ENCODE measurements around the gene XRRA1. TPM values are rescaled to one million over a fixed set of nuclear protein-coding genes. Genes with fewer than 3 reads are reported as not detected.

Gene XRRA1
- total RNA-seq, 1 experiment from 2014 or later, result 10.4 TPM

- TF ChIP-seq E2F5 (CRISPR knock-in tag; IDR thresholded peaks at IDR 0.05) (peak; percentile 91; the same call in 1 of the 2 replicates), HMGXB4 (CRISPR knock-in tag; IDR thresholded peaks at IDR 0.05) (peak; percentile 58), ZNF138 (CRISPR knock-in tag; conservative IDR thresholded peaks at IDR 0.05) (no peak), PRDM15 (CRISPR knock-in tag; IDR thresholded peaks at IDR 0.05) (no peak), ARID4B (CRISPR knock-in tag; IDR thresholded peaks at IDR 0.05; ENCODE audit: borderline replicate concordance) (peak; percentile 90; the same call in 1 of the 2 replicates), NFATC4 (CRISPR knock-in tag; IDR thresholded peaks at IDR 0.05) (no peak), E2F1 (CRISPR knock-in tag; IDR thresholded peaks at IDR 0.05) (no peak), ZNF121 (CRISPR knock-in tag; IDR thresholded peaks at IDR 0.05) (no peak), JAZF1 (CRISPR knock-in tag; IDR thresholded peaks at IDR 0.05) (no peak), TCF7 (CRISPR knock-in tag; IDR thresholded peaks at IDR 0.05; ENCODE audit: low read depth) (no peak), ZNF263 (CRISPR knock-in tag; IDR thresholded peaks at IDR 0.05; ENCODE audit: low read depth) (no peak)
- TF ChIP-seq, protein P1, sequence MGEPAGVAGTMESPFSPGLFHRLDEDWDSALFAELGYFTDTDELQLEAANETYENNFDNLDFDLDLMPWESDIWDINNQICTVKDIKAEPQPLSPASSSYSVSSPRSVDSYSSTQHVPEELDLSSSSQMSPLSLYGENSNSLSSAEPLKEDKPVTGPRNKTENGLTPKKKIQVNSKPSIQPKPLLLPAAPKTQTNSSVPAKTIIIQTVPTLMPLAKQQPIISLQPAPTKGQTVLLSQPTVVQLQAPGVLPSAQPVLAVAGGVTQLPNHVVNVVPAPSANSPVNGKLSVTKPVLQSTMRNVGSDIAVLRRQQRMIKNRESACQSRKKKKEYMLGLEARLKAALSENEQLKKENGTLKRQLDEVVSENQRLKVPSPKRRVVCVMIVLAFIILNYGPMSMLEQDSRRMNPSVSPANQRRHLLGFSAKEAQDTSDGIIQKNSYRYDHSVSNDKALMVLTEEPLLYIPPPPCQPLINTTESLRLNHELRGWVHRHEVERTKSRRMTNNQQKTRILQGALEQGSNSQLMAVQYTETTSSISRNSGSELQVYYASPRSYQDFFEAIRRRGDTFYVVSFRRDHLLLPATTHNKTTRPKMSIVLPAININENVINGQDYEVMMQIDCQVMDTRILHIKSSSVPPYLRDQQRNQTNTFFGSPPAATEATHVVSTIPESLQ (CRISPR knock-in tag; IDR thresholded peaks at IDR 0.05), result no peak
- TF ChIP-seq, protein P2, sequence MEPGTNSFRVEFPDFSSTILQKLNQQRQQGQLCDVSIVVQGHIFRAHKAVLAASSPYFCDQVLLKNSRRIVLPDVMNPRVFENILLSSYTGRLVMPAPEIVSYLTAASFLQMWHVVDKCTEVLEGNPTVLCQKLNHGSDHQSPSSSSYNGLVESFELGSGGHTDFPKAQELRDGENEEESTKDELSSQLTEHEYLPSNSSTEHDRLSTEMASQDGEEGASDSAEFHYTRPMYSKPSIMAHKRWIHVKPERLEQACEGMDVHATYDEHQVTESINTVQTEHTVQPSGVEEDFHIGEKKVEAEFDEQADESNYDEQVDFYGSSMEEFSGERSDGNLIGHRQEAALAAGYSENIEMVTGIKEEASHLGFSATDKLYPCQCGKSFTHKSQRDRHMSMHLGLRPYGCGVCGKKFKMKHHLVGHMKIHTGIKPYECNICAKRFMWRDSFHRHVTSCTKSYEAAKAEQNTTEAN (CRISPR knock-in tag; IDR thresholded peaks at IDR 0.05), result no peak; the same call in 1 of the 2 replicates
- TF ChIP-seq, protein P3, sequence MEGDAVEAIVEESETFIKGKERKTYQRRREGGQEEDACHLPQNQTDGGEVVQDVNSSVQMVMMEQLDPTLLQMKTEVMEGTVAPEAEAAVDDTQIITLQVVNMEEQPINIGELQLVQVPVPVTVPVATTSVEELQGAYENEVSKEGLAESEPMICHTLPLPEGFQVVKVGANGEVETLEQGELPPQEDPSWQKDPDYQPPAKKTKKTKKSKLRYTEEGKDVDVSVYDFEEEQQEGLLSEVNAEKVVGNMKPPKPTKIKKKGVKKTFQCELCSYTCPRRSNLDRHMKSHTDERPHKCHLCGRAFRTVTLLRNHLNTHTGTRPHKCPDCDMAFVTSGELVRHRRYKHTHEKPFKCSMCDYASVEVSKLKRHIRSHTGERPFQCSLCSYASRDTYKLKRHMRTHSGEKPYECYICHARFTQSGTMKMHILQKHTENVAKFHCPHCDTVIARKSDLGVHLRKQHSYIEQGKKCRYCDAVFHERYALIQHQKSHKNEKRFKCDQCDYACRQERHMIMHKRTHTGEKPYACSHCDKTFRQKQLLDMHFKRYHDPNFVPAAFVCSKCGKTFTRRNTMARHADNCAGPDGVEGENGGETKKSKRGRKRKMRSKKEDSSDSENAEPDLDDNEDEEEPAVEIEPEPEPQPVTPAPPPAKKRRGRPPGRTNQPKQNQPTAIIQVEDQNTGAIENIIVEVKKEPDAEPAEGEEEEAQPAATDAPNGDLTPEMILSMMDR (IDR thresholded peaks at IDR 0.05), result no peak
- TF ChIP-seq, protein P4, sequence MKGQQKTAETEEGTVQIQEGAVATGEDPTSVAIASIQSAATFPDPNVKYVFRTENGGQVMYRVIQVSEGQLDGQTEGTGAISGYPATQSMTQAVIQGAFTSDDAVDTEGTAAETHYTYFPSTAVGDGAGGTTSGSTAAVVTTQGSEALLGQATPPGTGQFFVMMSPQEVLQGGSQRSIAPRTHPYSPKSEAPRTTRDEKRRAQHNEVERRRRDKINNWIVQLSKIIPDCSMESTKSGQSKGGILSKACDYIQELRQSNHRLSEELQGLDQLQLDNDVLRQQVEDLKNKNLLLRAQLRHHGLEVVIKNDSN (CRISPR knock-in tag; IDR thresholded peaks at IDR 0.05), result peak; percentile 97
- TF ChIP-seq, protein P5, sequence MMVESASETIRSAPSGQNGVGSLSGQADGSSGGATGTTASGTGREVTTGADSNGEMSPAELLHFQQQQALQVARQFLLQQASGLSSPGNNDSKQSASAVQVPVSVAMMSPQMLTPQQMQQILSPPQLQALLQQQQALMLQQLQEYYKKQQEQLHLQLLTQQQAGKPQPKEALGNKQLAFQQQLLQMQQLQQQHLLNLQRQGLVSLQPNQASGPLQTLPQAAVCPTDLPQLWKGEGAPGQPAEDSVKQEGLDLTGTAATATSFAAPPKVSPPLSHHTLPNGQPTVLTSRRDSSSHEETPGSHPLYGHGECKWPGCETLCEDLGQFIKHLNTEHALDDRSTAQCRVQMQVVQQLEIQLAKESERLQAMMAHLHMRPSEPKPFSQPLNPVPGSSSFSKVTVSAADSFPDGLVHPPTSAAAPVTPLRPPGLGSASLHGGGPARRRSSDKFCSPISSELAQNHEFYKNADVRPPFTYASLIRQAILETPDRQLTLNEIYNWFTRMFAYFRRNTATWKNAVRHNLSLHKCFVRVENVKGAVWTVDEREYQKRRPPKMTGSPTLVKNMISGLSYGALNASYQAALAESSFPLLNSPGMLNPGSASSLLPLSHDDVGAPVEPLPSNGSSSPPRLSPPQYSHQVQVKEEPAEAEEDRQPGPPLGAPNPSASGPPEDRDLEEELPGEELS (CRISPR knock-in tag; IDR thresholded peaks at IDR 0.05), result peak; percentile 87
These were observed at the start of gene XRRA1, which contains the start of gene SPCS2 (continued) for GRCh38 chr11:74948898-74949752.

Measured in WTC11 (cell line).